H1 (cell line): ENCODE results near the gene ATG9B. TPM values are rescaled to one million over a fixed set of nuclear protein-coding genes. Genes with fewer than 3 reads are reported as not detected.

Experiments used
- polyA plus RNA-seq, 7 experiments: library from polyadenylated mRNA; depleted of rRNA in 3 of 7; stranded (reverse) in 5 of 7; unstranded in 2 of 7; fragments of >200 nt in 5 of 7; fragments of 200-250 nt in 2 of 7; gene quantifications; 1 replicate in 5 of 7; 2 replicates in 1 of 7; 4 replicates in 1 of 7; pipeline versions ENCODE4 v1.2.1 to v1.2.3, GENCODE V29; 2011 to 2013; ENCODE audit warnings: missing spikeins in 2 of 7, mixed read lengths in 2 of 7
- total RNA-seq: library from RNA; stranded (reverse); fragmentation: NEBNext Ultra II Directional; extraction: Animal tissue kit (Norgen Biotek cat#: 25700); gene quantifications from 2 replicates; pipeline ENCODE4 v1.2.1, GENCODE V29; 2021
- TF ChIP-seq, protein P1 (sequence below): fragments of 300-600 bp; sonication (generic); IDR thresholded peaks from 2 replicates; pipeline ENCODE4 v1.7.1; 2012; ENCODE audit warnings: low read length, moderate library complexity, mild to moderate bottlenecking, inconsistent platforms; ENCODE audit not compliant: insufficient replicate concordance
- TF ChIP-seq, protein P2 (sequence below): IDR thresholded peaks from 2 replicates; pipeline ENCODE4 v1.6.1; 2012; ENCODE audit warnings: inconsistent platforms

The ATG9B gene
- total and polyA plus RNA-seq, 2 of the 8 experiments (the other 6 are each of a cell fraction or from before 2014, with no cell fraction given): 1.4 to 2.3 TPM

DNA sequence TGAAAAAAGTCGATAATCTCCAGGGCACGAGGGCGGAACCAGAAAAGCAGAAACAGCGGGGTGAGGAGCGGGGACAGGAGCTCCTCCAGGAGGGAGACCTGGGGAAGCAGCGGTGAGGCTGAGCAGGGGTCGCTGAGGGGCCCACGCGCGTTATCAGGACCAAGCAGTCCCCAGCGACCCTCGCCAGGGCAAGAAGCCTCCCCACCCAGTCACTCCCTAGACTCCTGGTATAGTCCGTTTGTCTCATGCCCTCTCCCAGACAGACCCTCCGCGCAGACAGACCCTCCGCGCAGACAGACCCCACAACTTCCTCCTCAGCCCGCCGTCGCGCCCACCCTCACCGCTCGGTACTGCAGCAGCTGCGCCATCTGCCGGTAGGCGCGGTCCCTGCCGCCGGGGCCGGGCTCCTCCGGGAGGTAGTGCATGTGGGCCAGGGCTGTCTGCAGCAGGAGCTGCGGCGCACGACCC, 6.3 kb downstream of the ATG9B start (continued):
- TF ChIP-seq, protein P1, sequence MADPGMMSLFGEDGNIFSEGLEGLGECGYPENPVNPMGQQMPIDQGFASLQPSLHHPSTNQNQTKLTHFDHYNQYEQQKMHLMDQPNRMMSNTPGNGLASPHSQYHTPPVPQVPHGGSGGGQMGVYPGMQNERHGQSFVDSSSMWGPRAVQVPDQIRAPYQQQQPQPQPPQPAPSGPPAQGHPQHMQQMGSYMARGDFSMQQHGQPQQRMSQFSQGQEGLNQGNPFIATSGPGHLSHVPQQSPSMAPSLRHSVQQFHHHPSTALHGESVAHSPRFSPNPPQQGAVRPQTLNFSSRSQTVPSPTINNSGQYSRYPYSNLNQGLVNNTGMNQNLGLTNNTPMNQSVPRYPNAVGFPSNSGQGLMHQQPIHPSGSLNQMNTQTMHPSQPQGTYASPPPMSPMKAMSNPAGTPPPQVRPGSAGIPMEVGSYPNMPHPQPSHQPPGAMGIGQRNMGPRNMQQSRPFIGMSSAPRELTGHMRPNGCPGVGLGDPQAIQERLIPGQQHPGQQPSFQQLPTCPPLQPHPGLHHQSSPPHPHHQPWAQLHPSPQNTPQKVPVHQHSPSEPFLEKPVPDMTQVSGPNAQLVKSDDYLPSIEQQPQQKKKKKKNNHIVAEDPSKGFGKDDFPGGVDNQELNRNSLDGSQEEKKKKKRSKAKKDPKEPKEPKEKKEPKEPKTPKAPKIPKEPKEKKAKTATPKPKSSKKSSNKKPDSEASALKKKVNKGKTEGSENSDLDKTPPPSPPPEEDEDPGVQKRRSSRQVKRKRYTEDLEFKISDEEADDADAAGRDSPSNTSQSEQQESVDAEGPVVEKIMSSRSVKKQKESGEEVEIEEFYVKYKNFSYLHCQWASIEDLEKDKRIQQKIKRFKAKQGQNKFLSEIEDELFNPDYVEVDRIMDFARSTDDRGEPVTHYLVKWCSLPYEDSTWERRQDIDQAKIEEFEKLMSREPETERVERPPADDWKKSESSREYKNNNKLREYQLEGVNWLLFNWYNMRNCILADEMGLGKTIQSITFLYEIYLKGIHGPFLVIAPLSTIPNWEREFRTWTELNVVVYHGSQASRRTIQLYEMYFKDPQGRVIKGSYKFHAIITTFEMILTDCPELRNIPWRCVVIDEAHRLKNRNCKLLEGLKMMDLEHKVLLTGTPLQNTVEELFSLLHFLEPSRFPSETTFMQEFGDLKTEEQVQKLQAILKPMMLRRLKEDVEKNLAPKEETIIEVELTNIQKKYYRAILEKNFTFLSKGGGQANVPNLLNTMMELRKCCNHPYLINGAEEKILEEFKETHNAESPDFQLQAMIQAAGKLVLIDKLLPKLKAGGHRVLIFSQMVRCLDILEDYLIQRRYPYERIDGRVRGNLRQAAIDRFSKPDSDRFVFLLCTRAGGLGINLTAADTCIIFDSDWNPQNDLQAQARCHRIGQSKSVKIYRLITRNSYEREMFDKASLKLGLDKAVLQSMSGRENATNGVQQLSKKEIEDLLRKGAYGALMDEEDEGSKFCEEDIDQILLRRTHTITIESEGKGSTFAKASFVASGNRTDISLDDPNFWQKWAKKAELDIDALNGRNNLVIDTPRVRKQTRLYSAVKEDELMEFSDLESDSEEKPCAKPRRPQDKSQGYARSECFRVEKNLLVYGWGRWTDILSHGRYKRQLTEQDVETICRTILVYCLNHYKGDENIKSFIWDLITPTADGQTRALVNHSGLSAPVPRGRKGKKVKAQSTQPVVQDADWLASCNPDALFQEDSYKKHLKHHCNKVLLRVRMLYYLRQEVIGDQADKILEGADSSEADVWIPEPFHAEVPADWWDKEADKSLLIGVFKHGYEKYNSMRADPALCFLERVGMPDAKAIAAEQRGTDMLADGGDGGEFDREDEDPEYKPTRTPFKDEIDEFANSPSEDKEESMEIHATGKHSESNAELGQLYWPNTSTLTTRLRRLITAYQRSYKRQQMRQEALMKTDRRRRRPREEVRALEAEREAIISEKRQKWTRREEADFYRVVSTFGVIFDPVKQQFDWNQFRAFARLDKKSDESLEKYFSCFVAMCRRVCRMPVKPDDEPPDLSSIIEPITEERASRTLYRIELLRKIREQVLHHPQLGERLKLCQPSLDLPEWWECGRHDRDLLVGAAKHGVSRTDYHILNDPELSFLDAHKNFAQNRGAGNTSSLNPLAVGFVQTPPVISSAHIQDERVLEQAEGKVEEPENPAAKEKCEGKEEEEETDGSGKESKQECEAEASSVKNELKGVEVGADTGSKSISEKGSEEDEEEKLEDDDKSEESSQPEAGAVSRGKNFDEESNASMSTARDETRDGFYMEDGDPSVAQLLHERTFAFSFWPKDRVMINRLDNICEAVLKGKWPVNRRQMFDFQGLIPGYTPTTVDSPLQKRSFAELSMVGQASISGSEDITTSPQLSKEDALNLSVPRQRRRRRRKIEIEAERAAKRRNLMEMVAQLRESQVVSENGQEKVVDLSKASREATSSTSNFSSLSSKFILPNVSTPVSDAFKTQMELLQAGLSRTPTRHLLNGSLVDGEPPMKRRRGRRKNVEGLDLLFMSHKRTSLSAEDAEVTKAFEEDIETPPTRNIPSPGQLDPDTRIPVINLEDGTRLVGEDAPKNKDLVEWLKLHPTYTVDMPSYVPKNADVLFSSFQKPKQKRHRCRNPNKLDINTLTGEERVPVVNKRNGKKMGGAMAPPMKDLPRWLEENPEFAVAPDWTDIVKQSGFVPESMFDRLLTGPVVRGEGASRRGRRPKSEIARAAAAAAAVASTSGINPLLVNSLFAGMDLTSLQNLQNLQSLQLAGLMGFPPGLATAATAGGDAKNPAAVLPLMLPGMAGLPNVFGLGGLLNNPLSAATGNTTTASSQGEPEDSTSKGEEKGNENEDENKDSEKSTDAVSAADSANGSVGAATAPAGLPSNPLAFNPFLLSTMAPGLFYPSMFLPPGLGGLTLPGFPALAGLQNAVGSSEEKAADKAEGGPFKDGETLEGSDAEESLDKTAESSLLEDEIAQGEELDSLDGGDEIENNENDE: no peak
- TF ChIP-seq, protein P2, sequence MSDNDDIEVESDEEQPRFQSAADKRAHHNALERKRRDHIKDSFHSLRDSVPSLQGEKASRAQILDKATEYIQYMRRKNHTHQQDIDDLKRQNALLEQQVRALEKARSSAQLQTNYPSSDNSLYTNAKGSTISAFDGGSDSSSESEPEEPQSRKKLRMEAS: no peak
